Measurements from ENCODE around the gene RAB3GAP2.

The RAB3GAP2 gene

DNA sequence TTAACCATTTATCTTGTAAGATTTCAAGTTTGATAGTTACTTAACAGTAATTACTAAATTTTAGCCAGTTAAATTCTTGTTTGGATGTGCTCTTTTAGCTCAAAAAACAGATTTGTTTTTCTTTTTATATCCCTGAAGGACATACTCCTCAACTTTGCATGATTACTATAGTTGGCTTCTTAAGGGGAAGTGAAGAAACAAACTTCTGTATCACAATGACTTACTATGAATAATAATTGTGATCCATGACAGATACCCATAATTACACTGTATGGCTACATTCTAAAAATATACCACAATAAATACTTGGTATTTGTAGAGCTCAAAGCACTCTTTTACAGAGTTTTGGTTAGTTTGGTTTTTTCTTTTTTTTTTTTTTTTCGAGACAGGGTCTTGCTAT lies 122.5 kb downstream of the RAB3GAP2 start:
- Histone ChIP-seq H3K9me3 (ENCODE audit: low read depth, low read length) (no peaks in the 10 kb centered on the region), H3K4me3 (no peak overlapping the region), H3K27ac (no peak overlapping the region), H3K9ac (ENCODE audit: insufficient read length) (no peak overlapping the region), H3K36me3 (ENCODE audit: insufficient read depth, low read length) (peaks cover 59% of the 10 kb centered on the region)
- no peak for TF ChIP-seq FOXP2 (optimal IDR thresholded peaks at IDR 0.05; ENCODE audit: control extremely low read depth, extremely low read length, insufficient read depth)
- TF ChIP-seq EZH2 (IDR thresholded peaks at IDR 0.05), result no peak
- no peak for TF ChIP-seq POLR2AphosphoS5 (IDR thresholded peaks at IDR 0.05; ENCODE audit: borderline replicate concordance, low read depth, low read length)
- no peak for DNase-seq (ENCODE audit: low read depth, low spot score)

DNA sequence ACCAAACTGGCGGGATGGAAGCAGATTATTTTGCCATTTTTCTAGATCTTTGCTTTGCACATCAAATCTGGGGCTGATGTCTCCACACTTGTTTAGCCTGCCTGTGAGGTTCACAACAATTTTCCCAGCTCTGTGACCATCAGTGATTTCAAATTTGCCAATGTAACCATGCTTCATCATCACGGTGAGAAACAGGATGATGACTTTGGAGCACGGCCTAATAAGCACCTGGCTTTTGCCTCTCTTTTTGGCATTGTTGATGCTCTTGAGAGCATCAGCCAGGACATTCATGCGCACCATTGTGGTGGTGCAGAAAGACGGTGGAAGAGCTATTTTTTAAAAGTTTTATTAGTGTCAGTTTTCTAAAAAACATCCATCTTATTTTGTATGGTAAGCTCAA lies 128.2 kb downstream of the RAB3GAP2 start:
- no peaks in the 10 kb centered on the region for H3K9me3 ChIP-seq (ENCODE audit: low read depth, low read length)
- no peak overlapping the region for H3K4me3 ChIP-seq
- H3K36me3 ChIP-seq (ENCODE audit: insufficient read depth, low read length), result peaks cover 61% of the 10 kb centered on the region
- DNase-seq (ENCODE audit: low read depth, low spot score), result no peak
- H3K27ac ChIP-seq, result no peak overlapping the region
- no peak overlapping the region for H3K9ac ChIP-seq (ENCODE audit: insufficient read length)
- TF ChIP-seq EZH2 (IDR thresholded peaks at IDR 0.05), result no peak
- TF ChIP-seq FOXP2 (optimal IDR thresholded peaks at IDR 0.05; ENCODE audit: control extremely low read depth, extremely low read length, insufficient read depth), result no peak
- no peak for TF ChIP-seq POLR2AphosphoS5 (IDR thresholded peaks at IDR 0.05; ENCODE audit: borderline replicate concordance, low read depth, low read length)

DNA sequence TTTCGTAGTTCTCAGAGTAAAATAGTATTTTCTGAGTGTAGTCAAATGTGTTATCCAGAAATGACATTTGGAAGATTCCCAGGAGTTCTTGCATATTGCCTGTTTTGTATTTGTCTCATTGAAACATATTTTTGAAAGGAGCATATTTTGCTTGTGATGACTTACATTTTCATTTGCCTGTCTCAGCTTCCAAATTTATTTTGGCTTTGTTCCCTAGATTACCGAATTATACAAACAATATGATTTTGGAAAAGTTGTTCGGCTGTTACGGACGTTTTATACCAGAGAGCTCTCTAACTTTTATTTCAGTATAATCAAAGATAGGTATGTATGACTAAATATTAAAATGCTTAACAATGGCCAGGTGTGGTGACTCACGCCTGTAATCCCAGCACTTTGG lies 132.3 kb downstream of the RAB3GAP2 start:
- no peak overlapping the region for H3K9ac ChIP-seq (ENCODE audit: insufficient read length)
- no peak overlapping the region for H3K4me3 ChIP-seq
- no peak for TF ChIP-seq EZH2 (IDR thresholded peaks at IDR 0.05)
- no peak for TF ChIP-seq POLR2AphosphoS5 (IDR thresholded peaks at IDR 0.05; ENCODE audit: borderline replicate concordance, low read depth, low read length)
- no peak for TF ChIP-seq FOXP2 (optimal IDR thresholded peaks at IDR 0.05; ENCODE audit: control extremely low read depth, extremely low read length, insufficient read depth)
- H3K9me3 ChIP-seq (ENCODE audit: low read depth, low read length), result no peaks in the 10 kb centered on the region
- no peak for DNase-seq (ENCODE audit: low read depth, low spot score)
- no peak overlapping the region for H3K27ac ChIP-seq
- peaks cover 57% of the 10 kb centered on the region for H3K36me3 ChIP-seq (ENCODE audit: insufficient read depth, low read length)

DNA sequence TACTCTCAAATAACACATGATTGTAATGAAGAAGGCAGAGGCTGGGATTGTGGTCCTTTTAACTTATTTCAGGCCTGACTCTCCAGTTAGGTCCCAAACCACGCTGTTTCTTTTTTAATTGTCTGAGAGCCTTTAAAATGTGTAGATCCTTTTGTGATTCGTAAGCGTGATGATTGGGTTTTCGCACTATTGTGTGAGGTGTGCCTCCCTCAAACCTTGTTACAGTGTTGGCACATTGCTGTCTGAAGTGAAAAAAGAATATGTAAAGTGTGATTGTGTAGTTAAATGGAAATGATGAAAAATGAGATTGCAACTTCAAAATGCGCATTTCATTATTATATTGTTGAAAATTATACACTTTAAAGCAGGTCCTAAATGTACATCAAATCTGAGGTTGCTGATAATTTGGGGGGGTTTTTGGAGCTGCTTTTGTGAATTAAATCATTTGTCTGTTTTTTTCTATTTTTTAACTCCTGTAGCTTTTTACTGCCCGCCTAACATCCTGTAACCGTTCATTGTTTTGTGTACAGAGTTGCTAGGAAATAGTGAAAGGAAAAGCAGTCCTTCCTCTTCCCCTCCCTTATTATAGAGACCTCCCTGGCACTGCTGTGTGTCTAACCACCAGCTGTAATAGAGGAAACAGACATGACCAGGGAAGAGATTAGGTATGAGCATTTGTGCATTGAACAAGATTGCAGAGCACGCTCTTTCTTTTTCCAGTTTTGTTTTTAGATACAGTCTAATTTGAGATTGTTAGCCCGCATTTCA lies 135.1 kb downstream of the RAB3GAP2 start:
- no peak overlapping the region for H3K27ac ChIP-seq
- no peak overlapping the region for H3K4me3 ChIP-seq
- no peak for DNase-seq (ENCODE audit: low read depth, low spot score)
- H3K9me3 ChIP-seq (ENCODE audit: low read depth, low read length), result no peaks in the 10 kb centered on the region
- H3K36me3 ChIP-seq (ENCODE audit: insufficient read depth, low read length), result peaks cover 69% of the 10 kb centered on the region
- TF ChIP-seq POLR2AphosphoS5 (IDR thresholded peaks at IDR 0.05; ENCODE audit: borderline replicate concordance, low read depth, low read length) (no peak), FOXP2 (optimal IDR thresholded peaks at IDR 0.05; ENCODE audit: control extremely low read depth, extremely low read length, insufficient read depth) (no peak), EZH2 (IDR thresholded peaks at IDR 0.05) (no peak)
- no peak overlapping the region for H3K9ac ChIP-seq (ENCODE audit: insufficient read length)

DNA sequence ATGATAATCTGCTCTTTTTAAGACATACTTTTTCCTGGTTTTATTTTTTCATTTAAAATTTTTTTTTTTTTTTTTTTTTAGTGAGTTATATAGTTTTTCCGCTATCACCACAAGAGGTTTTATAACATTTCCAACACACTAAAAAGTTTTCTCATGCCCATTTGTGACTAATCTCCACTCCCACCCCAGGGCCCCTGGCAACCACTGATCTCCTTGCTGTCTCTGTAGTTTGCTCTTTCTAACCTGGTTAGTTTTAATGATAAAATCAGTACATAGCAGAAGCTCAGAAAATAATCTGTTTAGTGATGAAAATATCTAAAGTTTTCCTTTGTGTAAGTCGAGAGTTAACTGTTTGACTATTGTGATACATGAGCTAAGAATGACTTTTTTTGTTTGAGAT lies 136.5 kb downstream of the RAB3GAP2 start:
- no peak for DNase-seq (ENCODE audit: low read depth, low spot score)
- TF ChIP-seq FOXP2 (optimal IDR thresholded peaks at IDR 0.05; ENCODE audit: control extremely low read depth, extremely low read length, insufficient read depth) (no peak), EZH2 (IDR thresholded peaks at IDR 0.05) (no peak), POLR2AphosphoS5 (IDR thresholded peaks at IDR 0.05; ENCODE audit: borderline replicate concordance, low read depth, low read length) (no peak)

DNA sequence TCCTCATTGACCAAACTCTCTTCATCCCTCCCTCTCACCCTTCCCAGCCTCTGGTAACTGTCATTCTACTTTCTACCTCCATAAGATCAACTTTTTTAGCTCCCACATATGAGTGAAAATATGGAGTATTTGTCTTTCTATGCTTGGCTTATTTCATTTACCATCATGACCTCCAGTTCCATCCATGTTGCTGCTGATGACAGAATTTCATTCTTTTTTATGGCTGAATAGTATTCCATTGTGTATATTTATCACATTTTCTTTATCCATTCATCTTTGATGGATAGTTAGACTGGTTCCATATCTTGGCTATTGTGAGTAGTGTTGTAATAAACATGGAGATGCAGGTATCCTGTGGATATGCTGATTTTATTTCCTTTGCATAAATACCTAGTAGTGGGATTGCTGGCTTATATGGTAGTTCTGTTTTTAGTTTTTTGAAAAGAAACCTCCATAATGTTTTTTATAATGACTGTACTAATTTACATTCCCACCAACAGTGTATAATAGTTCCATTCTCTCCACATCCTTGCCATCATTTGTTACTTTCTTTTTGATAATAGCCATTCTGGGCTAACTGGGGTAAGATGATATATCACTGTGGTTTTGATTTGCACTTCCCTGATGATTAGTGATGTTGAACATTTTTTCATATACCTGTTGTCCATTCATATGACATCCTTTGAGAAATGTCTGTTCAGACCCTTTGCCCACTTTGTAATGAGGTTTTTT lies 142.6 kb downstream of the RAB3GAP2 start:
- no peak overlapping the region for H3K27ac ChIP-seq
- peaks cover 49% of the 10 kb centered on the region for H3K36me3 ChIP-seq (ENCODE audit: insufficient read depth, low read length)
- TF ChIP-seq EZH2 (IDR thresholded peaks at IDR 0.05) (no peak), FOXP2 (optimal IDR thresholded peaks at IDR 0.05; ENCODE audit: control extremely low read depth, extremely low read length, insufficient read depth) (no peak), POLR2AphosphoS5 (IDR thresholded peaks at IDR 0.05; ENCODE audit: borderline replicate concordance, low read depth, low read length) (no peak)
- H3K4me3 ChIP-seq, result no peak overlapping the region
- H3K9me3 ChIP-seq (ENCODE audit: low read depth, low read length), result no peaks in the 10 kb centered on the region
- H3K9ac ChIP-seq (ENCODE audit: insufficient read length), result no peak overlapping the region
- no peak for DNase-seq (ENCODE audit: low read depth, low spot score)

More for the DNA sequence above, 136.5 kb downstream of the RAB3GAP2 start:
- Histone ChIP-seq H3K27ac (no peak overlapping the region), H3K4me3 (no peak overlapping the region), H3K9me3 (ENCODE audit: low read depth, low read length) (no peaks in the 10 kb centered on the region), H3K9ac (ENCODE audit: insufficient read length) (no peak overlapping the region), H3K36me3 (ENCODE audit: insufficient read depth, low read length) (peaks cover 60% of the 10 kb centered on the region)

DNA sequence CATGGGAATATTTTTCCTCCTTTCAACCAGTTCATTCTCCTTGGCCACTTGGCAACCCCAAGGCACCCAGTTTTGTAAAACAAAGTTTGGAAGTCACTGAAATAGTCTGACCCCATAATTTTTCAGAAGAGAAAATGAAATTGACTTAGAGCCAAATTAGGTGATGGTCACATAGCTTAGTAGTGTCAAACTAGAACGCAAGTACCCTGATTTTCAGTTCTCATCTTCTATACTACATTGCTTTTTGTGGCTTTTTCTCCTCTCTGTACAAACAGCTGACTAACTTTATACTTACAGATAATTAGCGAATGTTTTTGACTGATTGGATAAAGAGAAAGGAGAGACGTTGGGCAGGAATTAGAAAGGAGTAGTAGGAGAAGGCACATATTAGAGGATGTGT lies 145.2 kb downstream of the RAB3GAP2 start:
- Histone ChIP-seq H3K4me3 (no peak overlapping the region), H3K9me3 (ENCODE audit: low read depth, low read length) (no peaks in the 10 kb centered on the region), H3K27ac (no peak overlapping the region), H3K36me3 (ENCODE audit: insufficient read depth, low read length) (peaks cover 33% of the 10 kb centered on the region), H3K9ac (ENCODE audit: insufficient read length) (no peak overlapping the region)
- TF ChIP-seq EZH2 (IDR thresholded peaks at IDR 0.05) (no peak), FOXP2 (optimal IDR thresholded peaks at IDR 0.05; ENCODE audit: control extremely low read depth, extremely low read length, insufficient read depth) (no peak), POLR2AphosphoS5 (IDR thresholded peaks at IDR 0.05; ENCODE audit: borderline replicate concordance, low read depth, low read length) (no peak)
- no peak for DNase-seq (ENCODE audit: low read depth, low spot score)

DNA sequence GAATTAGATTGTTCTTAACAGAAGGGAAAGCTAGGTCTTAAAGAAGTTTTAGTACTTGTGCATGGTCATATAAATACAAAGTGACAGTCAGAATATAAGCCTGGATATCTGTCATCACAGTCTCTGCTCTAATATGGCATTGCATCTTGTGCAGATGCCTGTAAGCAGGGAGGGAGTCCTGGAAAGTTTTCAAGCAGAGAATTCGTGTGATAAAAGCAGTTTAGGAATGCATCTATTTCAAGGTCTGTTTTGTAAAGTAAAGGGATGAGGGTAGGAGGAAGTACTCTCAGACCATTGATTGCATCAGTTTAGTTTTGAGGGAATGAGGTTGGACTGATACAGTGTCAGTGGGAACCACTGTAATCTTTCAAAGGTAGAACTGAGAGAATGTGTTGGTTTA lies 147.7 kb downstream of the RAB3GAP2 start:
- peaks cover 29% of the 10 kb centered on the region for H3K36me3 ChIP-seq (ENCODE audit: insufficient read depth, low read length)
- no peak overlapping the region for H3K4me3 ChIP-seq
- H3K9me3 ChIP-seq (ENCODE audit: low read depth, low read length), result no peaks in the 10 kb centered on the region
- H3K27ac ChIP-seq, result no peak overlapping the region
- H3K9ac ChIP-seq (ENCODE audit: insufficient read length), result no peak overlapping the region
- no peak for DNase-seq (ENCODE audit: low read depth, low spot score)
- TF ChIP-seq FOXP2 (optimal IDR thresholded peaks at IDR 0.05; ENCODE audit: control extremely low read depth, extremely low read length, insufficient read depth), result no peak
- TF ChIP-seq POLR2AphosphoS5 (IDR thresholded peaks at IDR 0.05; ENCODE audit: borderline replicate concordance, low read depth, low read length), result no peak
- no peak for TF ChIP-seq EZH2 (IDR thresholded peaks at IDR 0.05)

Data from SK-N-MC (cell line).